GM19099 (cell line): ENCODE measurements around the gene TBC1D7.

Experiments used
- POLR2A ChIP-seq: IDR thresholded peaks from 3 replicates; pipeline ENCODE4 v1.6.1; 2011; ENCODE audit warnings: low read depth; ENCODE audit not compliant: insufficient read length; ENCODE audit errors: extremely low read depth

TBC1D7 gene

DNA sequence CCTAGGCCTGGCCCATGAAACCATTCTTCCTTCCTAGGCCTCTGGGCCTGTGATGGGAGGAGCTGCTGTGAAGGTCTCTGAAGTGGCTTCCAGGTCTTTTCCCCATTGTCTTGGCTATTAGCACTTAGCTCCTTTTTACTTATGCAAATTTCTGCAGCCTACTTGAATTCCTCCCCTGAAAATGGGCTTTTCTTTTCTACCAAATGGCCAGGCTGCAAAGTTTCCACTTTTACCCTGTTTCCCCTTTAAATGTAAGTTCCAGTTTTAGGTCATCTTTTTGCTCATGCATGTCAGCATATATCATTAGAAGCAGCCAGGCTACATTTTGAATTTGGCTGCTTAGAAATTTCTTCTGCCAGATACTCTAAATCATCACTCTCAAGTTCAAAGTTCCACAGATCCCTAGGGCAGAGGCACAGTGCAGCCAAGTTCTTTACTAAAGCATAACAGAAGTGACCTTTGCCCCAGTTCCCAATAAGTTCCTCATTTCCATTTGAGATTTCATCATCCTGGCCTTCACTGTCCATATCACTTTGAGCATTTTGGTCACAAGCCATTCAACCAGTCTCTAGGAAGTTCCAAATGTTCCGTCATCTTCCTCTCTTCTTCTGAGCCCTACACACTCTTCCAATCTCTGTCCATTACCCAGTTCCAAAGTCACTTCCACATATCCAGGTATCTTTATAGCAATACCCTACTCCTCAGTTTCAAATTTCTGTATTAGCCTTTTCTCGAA is 71.9 kb downstream of the TBC1D7 start:
- no peak for TF ChIP-seq POLR2A
